ENCODE data around the gene RAB40C.

RAB40C gene

GRCh38 chr16:591231-591630, 1.4 kb downstream of the RAB40C start:
- Histone ChIP-seq H4K20me1 (ENCODE audit: insufficient read depth, low read length) (peaks cover 12% of the 10 kb centered on the region; the same call in 1 of the 2 replicates), H3K4me1 (ENCODE audit: low read length) (peaks cover 14% of the 10 kb centered on the region), H3K27ac (ENCODE audit: low read length) (no peak overlapping the region), H3K79me2 (ENCODE audit: low read length) (peaks cover 27% of the 10 kb centered on the region), H3K4me2 (ENCODE audit: low read length) (peak overlapping the region; percentile 100), H3K9me3 (ENCODE audit: insufficient read depth, low read length) (no peaks in the 10 kb centered on the region), H3K9ac (ENCODE audit: low read length) (no peak overlapping the region), H3K27me3 (ENCODE audit: low read depth, low read length) (no peaks in the 10 kb centered on the region), H3K4me3 (ENCODE audit: low read length) (peak overlapping the region; percentile 95), H3K36me3 (replicated peaks; ENCODE audit: low read depth, low read length) (peaks cover 4% of the 10 kb centered on the region), H2AFZ (ENCODE audit: low read depth, low read length) (no peak overlapping the region)
- no peak for TF ChIP-seq EZH2phosphoT487 (IDR thresholded peaks at IDR 0.05; ENCODE audit: low read depth)
- TF ChIP-seq, protein P1, sequence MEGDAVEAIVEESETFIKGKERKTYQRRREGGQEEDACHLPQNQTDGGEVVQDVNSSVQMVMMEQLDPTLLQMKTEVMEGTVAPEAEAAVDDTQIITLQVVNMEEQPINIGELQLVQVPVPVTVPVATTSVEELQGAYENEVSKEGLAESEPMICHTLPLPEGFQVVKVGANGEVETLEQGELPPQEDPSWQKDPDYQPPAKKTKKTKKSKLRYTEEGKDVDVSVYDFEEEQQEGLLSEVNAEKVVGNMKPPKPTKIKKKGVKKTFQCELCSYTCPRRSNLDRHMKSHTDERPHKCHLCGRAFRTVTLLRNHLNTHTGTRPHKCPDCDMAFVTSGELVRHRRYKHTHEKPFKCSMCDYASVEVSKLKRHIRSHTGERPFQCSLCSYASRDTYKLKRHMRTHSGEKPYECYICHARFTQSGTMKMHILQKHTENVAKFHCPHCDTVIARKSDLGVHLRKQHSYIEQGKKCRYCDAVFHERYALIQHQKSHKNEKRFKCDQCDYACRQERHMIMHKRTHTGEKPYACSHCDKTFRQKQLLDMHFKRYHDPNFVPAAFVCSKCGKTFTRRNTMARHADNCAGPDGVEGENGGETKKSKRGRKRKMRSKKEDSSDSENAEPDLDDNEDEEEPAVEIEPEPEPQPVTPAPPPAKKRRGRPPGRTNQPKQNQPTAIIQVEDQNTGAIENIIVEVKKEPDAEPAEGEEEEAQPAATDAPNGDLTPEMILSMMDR (IDR thresholded peaks at IDR 0.05; ENCODE audit: low read depth, low read length): no peak

GRCh38 chr16:591892-592517, 2.1 kb downstream of the RAB40C start:
- Histone ChIP-seq H3K27me3 (ENCODE audit: low read depth, low read length) (no peaks in the 10 kb centered on the region), H3K4me3 (ENCODE audit: low read length) (no peak overlapping the region), H3K4me2 (ENCODE audit: low read length) (no peak overlapping the region), H3K4me1 (ENCODE audit: low read length) (peaks cover 14% of the 10 kb centered on the region), H2AFZ (ENCODE audit: low read depth, low read length) (no peak overlapping the region), H3K9ac (ENCODE audit: low read length) (no peak overlapping the region), H3K36me3 (replicated peaks; ENCODE audit: low read depth, low read length) (peaks cover 4% of the 10 kb centered on the region), H3K9me3 (ENCODE audit: insufficient read depth, low read length) (no peaks in the 10 kb centered on the region), H3K27ac (ENCODE audit: low read length) (no peak overlapping the region), H3K79me2 (ENCODE audit: low read length) (peaks cover 26% of the 10 kb centered on the region), H4K20me1 (ENCODE audit: insufficient read depth, low read length) (peaks cover 12% of the 10 kb centered on the region; the same call in 1 of the 2 replicates)
- TF ChIP-seq, protein P1 (IDR thresholded peaks at IDR 0.05; ENCODE audit: low read depth, low read length): no peak
- TF ChIP-seq EZH2phosphoT487 (IDR thresholded peaks at IDR 0.05; ENCODE audit: low read depth): no peak

- Histone ChIP-seq H3K9ac (ENCODE audit: low read length) (no peak overlapping the region), H3K4me3 (ENCODE audit: low read length) (no peak overlapping the region)
These were observed 2.8 kb downstream of the RAB40C start for GRCh38 chr16:592518-593306.

DNA sequence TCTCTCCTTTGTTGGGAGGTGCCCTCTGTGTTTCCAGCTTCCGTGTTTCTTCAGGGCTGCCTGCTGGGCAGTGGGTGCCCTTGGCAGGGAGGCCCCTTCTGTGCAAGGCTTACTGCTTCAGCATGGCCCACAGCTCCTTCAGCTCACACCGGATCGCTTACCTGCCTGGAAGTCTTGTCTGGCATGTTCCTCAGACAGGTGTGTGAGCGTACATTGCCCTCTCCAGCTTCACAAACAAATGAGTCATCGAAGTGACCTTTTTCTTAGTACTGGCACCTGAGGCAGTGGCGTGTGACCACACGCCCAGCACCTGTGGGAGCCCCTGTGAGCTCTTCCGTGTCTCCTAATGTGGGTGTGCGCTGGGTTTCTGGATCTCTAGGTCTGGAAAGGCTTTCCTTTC, 3.5 kb downstream of the RAB40C start:
- H3K27ac ChIP-seq (ENCODE audit: low read length): no peak overlapping the region
- H3K36me3 ChIP-seq (replicated peaks; ENCODE audit: low read depth, low read length): no peaks in the 10 kb centered on the region
- H3K9ac ChIP-seq (ENCODE audit: low read length): no peak overlapping the region
- H2AFZ ChIP-seq (ENCODE audit: low read depth, low read length): no peak overlapping the region
- H3K4me2 ChIP-seq (ENCODE audit: low read length): no peak overlapping the region
- no peaks in the 10 kb centered on the region for H3K27me3 ChIP-seq (ENCODE audit: low read depth, low read length)
- H3K4me3 ChIP-seq (ENCODE audit: low read length): no peak overlapping the region
- TF ChIP-seq, protein P1 (IDR thresholded peaks at IDR 0.05; ENCODE audit: low read depth, low read length): no peak
- TF ChIP-seq EZH2phosphoT487 (IDR thresholded peaks at IDR 0.05; ENCODE audit: low read depth): no peak
- peaks cover 12% of the 10 kb centered on the region; the same call in 1 of the 2 replicates for H4K20me1 ChIP-seq (ENCODE audit: insufficient read depth, low read length)
- H3K79me2 ChIP-seq (ENCODE audit: low read length): peaks cover 12% of the 10 kb centered on the region
- H3K9me3 ChIP-seq (ENCODE audit: insufficient read depth, low read length): no peaks in the 10 kb centered on the region
- H3K4me1 ChIP-seq (ENCODE audit: low read length): peaks cover 6% of the 10 kb centered on the region; the same call in 1 of the 2 replicates

More at GRCh38 chr16:592518-593306, 2.8 kb downstream of the RAB40C start:
- Histone ChIP-seq H3K27ac (ENCODE audit: low read length) (no peak overlapping the region), H3K4me1 (ENCODE audit: low read length) (peaks cover 9% of the 10 kb centered on the region), H4K20me1 (ENCODE audit: insufficient read depth, low read length) (peaks cover 12% of the 10 kb centered on the region; the same call in 1 of the 2 replicates), H2AFZ (ENCODE audit: low read depth, low read length) (no peak overlapping the region), H3K79me2 (ENCODE audit: low read length) (peaks cover 19% of the 10 kb centered on the region), H3K9me3 (ENCODE audit: insufficient read depth, low read length) (no peaks in the 10 kb centered on the region), H3K36me3 (replicated peaks; ENCODE audit: low read depth, low read length) (no peaks in the 10 kb centered on the region), H3K27me3 (ENCODE audit: low read depth, low read length) (no peaks in the 10 kb centered on the region), H3K4me2 (ENCODE audit: low read length) (no peak overlapping the region)
- TF ChIP-seq, protein P1 (IDR thresholded peaks at IDR 0.05; ENCODE audit: low read depth, low read length): no peak
- no peak for TF ChIP-seq EZH2phosphoT487 (IDR thresholded peaks at IDR 0.05; ENCODE audit: low read depth)
